Measurements from ENCODE around the gene TMEM178B.

GRCh38 chr7:141227454-141227853 is 153.6 kb downstream of the TMEM178B start:
- TF ChIP-seq EP300 (IDR thresholded peaks at IDR 0.05) (no peak), CTCF (IDR thresholded peaks at IDR 0.05) (no peak), POLR2A (IDR thresholded peaks at IDR 0.05; ENCODE audit: low read depth) (no peak), POLR2AphosphoS5 (IDR thresholded peaks at IDR 0.05) (no peak)

Measured in esophagus muscularis mucosa (tissue), 4 donors.